ENCODE data around the gene WNT4.
"Not testable (repeated sequence)": the region's sequence is repeated elsewhere in the genome, so short reads cannot be mapped to it uniquely, and the experiment has no call there.

Gene WNT4

GRCh38 chr1:22108339-22109105 lies 34.4 kb downstream of the WNT4 start:
- DNase-seq (ENCODE audit: low spot score), result no peak

GRCh38 chr1:22107126-22107525 lies 35.8 kb downstream of the WNT4 start:
- no peak for DNase-seq (ENCODE audit: low spot score)

DNA sequence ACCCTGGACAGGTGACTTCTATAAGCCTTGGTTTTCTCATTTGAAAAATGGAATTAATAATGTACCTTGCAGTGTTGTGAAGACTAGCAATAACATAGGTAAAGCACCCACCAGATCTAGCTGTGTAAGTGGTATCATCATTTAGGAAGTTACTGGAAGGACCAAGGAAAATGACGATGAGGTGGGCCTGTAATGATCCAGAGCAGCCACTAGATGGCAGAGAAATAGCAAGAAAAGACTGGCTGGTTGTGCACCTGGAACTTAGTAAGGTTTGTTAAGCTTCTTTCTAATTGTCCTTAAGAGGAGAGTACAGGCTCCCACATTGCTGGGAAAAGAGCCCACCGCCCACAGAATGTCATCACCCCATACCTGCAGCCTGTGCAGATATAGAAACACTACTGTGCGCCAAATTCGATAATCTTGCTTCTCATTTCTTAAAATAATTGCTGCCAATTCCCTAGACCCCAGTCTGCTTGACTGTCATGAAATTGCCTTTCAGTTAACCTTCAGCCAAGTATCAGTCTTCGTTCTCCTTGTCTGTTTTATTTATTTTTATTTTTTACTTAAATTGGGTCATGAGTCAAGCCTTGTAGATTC lies 37.2 kb downstream of the WNT4 start:
- peak; percentile 32 for DNase-seq (ENCODE audit: low spot score)

GRCh38 chr1:22104865-22105437 lies 37.9 kb downstream of the WNT4 start:
- DNase-seq (ENCODE audit: low spot score), result no peak

DNA sequence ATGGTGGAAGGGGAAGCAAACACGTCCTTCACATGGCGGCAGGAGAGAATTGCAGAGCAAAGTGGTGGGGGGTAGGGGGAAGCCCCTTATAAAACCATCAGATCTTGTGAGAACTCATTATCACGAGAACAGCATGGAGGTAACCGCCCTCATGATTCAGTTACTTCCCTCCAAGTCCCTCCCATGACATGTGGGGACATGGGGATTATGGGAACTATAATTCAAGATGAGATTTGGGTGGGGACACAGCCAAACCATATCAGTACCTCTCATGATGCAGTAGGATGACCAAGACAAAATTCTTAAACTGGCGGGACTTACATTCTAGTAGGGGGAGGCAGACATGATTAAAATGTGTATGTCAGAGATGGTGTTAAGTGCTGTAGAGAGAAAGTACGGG lies 38.8 kb downstream of the WNT4 start:
- DNase-seq (ENCODE audit: low spot score), result no peak

DNA sequence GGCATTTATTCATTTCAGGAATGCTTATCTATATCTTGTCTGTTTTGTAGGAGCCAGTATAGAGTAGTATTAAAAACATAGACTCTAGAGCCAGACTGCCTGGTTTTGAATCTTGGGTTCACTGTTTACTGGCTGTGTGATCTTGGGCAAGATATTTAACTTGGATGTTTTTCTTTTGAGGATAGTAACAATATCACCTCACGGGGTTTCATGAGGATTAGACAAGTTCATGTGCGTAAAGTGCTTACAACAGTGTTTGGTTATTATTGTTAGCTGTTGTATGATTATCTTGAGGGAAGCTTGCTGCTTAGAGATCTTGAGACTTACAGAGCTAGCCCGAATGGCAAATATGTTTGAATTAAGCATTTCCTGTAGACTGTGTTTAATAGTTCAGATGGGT lies 40.2 kb downstream of the WNT4 start:
- DNase-seq (ENCODE audit: low spot score), result no peak

DNA sequence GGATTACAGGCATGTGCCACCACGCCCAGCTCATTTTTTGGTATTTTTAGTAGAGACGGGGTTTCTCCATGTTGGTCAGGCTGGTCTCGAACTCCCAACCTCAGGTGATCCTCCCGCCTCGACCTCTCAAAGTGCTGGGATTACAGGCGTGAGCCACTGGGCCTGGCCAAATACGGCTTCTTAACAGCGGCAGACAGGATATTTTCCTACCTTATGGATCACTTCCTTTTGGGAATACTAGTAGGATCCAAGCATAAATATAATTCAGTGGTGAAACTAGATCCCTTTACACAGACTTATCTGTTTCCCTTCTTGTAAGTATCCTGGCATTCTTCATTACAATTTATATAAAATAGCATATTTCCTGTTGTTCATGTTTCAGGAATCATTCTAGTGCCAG lies 40.9 kb downstream of the WNT4 start:
- no peak for DNase-seq (ENCODE audit: low spot score)

GRCh38 chr1:22101199-22101598 lies 41.7 kb downstream of the WNT4 start:
- DNase-seq (ENCODE audit: low spot score), result no peak

DNA sequence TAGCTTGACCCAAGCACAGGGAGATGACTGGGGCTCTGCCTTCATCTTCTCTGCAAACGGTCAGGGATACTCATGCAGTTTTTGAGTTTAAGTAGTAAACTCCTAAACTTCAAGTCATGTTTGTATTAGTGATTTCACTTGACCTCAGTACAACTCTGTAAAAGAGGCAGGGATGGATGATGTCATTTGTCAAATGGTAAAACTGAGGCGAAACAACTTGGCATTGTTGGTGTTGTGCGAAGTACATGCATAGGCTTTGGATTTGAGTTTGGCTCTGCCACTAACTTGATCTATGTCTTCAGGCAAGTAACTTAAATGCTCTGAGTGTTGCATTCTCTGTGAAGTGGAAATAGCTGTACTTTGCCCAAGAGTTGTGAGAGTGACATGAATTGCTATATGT lies 42.7 kb downstream of the WNT4 start:
- no peak for DNase-seq (ENCODE audit: low spot score)

DNA sequence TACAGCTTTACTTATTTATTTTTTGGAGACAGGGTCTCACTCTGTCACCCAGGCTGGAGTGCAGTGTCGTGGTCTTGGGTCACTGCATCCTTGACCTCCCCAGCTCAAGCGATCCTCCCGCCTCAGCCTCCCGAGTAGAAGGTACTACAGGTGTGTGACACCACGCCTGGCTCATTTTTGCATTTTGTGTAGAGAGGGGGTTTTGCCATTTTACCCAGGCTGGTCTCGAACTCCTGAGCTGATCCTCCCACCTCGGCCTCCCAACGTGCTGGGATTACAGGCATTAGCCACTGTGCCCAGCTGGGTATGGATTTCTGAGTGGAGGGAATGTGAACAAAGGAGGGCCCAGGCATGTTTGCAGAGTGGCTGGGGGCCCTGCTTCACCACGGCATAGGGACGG lies 44.1 kb downstream of the WNT4 start:
- DNase-seq (ENCODE audit: low spot score), result no peak

DNA sequence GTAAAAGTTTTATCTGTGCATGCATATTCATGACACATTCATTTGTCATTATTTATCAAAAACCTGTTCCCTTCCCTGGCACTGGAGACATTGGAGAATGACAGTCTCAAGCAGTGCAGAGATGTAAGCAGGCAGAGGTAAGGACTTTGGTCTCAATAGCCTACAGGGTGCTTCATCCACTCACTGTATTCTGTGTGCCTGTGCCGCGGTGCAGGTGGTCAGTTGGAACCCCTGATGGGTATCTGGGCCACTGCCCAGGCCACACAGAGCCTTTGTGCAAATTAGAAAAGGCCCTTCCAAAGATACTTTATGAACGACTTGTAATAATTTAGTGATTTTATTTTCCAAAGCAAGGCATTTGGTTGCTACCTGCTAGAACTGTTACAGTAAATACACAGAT lies 46.4 kb downstream of the WNT4 start:
- DNase-seq (ENCODE audit: low spot score), result no peak

DNA sequence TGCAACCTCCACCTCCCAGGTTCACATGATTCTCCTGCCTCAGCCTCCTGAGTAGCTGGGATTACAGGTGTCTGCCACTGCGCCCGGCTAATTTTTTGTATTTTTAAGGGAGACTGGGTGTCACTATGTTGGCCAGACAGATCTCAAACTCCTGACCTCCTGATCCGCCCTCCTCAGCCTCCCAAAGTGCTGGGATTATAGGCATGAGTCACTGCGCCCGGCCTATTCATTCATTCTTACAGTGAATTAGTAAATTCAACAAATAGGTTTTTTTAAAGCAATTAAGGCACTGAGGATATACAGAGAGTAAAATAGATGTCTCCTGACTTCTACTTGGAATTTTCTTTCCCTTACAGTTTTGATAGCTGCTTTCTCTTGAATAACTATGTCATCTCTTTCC lies 46.9 kb downstream of the WNT4 start:
- no peak for DNase-seq (ENCODE audit: low spot score)

DNA sequence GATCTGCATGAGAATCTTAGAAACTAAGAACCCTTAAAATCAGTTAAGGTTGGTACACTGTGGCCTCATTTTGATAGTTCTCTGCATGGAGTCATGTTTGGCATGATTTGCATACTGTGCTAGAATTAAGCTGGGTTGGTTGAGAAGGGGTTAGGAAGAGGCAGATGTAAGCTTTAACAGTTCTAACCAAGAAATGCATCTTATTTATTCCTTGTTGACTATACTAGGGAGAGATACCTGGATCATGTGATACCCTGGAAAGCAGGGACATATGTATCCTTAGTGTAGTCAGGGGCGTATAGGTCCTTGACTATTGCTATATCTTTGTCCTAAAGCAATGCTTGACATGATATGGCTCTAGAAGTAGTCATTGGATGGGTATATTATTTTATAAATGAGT lies 49.4 kb downstream of the WNT4 start:
- no peak for DNase-seq (ENCODE audit: low spot score)

GRCh38 chr1:22092026-22092768 lies 50.7 kb downstream of the WNT4 start:
- DNase-seq (ENCODE audit: low spot score), result not testable (repeated sequence)

- no peak for DNase-seq (ENCODE audit: low spot score)
Measured at GRCh38 chr1:22090867-22091266, 52.0 kb downstream of the WNT4 start.

GRCh38 chr1:22089787-22090186 lies 53.1 kb downstream of the WNT4 start:
- DNase-seq (ENCODE audit: low spot score), result no peak

DNA sequence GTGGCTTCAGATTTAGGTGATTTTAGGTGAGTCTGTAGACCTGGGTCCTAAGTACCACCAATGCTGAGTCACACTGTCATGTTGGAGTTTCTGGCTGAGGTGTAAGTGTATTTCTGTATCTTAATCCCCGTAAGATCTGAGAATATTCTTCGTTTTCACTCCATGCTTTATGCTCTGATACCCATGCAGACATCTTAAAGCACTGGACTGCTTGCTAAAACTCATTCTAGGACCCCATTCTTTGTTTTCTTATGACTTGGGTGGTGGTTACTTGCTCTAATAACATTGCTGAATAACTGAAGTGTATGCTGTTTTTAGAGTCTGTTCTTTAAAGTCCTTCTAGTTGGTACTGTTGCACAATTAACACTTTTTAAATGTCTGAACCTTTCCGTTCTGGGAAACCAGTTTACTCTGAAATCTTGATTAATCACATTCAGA lies 53.7 kb downstream of the WNT4 start:
- no peak for DNase-seq (ENCODE audit: low spot score)

DNA sequence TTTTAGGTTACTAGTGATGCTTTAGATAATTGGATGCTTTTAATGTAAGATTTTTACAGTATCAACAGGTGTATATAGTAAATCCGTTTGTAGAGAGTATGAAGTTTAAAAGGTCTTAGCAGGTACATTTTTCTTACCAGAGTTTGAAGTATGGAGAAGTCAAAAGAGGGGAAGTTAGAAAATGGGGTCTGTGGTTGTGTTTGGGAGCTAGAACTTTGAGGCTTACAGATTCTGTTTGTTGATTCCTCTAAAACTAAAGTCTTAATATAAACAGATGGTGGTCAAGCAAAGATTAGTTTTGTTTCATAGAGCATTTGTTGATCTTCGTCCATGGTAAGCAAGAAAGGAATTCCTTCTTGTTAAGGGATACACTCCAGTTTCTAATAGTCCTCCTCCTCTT lies 54.6 kb downstream of the WNT4 start:
- no peak for DNase-seq (ENCODE audit: low spot score)

DNA sequence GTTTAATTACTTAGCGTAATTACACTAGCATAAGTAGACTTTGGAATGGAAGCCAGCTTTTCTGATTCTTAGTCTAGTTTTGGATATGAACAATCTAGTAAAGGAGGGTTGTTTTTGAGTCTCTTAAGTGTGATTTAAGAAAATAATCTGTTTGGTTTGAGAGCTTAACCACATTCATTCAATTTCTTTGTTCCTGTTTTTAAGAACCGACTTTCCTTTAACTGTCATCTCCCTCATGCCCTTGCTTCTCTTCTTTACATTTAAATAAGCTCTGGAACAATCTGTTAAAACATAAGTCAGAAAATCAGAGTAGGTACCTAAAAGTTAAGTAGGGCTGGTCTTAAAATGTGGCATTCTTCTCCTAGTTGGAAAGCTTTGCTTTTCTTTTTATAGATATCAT lies 62.7 kb downstream of the WNT4 start:
- no peak for DNase-seq (ENCODE audit: low spot score)

DNA sequence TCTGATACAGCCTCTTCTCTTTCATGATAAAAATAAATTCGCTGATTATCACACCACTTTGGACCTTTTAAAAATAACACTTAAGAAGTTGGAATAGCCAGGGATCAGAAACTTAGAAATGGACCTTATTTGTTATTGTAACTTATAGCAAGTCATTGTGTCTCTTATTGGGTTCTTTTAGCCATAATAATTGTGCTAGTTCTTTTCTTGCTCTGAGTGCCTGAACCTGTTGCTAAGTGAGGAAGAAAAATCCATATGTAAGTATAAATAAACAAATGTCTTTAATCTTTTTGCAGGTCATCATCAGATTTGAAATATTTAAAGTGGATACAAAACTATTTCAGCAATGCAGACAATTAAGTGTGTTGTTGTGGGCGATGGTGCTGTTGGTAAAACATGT lies 64.8 kb downstream of the WNT4 start:
- DNase-seq (ENCODE audit: low spot score), result no peak

DNA sequence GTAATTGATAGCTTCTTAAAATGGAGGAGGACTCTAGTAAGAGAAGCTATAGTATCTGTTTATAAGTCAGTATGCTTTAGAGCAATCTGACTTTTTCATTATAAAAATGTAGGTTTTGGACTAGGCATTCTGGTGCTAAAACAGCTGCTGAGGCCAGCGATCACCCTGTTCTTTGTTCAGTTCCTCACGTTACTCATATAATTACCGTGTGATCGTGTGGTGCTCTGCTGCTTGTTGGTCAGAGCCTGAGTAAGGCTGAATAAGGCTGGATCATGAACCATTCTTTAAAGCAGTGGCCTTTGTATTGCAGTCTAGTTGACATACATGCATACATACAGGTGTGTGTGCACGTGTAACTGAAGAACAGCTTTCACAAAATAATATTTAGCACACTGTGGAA lies 65.2 kb downstream of the WNT4 start:
- DNase-seq (ENCODE audit: low spot score), result no peak

DNA sequence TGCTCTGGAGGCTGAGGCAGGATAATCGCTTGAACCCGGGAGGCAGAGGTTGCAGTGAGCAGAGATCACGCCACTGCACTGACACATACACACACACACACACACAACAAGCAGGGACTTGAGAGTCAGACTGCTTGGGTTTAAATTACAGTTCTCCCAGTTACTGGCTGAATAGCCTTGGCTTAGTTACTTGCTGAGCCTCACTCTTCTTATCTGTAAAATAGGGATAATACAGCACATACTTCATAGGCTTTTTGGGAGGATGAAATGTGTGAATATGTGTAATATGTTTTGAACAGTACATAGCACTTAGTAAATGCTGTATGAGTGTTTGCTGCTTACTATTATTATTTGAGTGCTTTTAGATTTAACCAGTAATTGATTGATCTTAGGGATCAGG lies 66.6 kb downstream of the WNT4 start:
- no peak for DNase-seq (ENCODE audit: low spot score)

- DNase-seq (ENCODE audit: low spot score), result no peak
Measured at GRCh38 chr1:22075718-22076117, 67.2 kb downstream of the WNT4 start.

Data from LoVo (cell line).